HG03025 (cell line): ENCODE measurements around the gene SH2D3C.
A peak's percentile ranks its signal among the peaks of the same experiment; 100 is the strongest.

Experiments used
- ATAC-seq: cut with Tn5 transposase; IDR thresholded peaks from one replicate; pipeline ENCODE4 v1.9.1; 2021; ENCODE audit warnings: mild to moderate bottlenecking, moderate library complexity; ENCODE audit not compliant: unreplicated experiment, low FRiP score

The SH2D3C gene

DNA sequence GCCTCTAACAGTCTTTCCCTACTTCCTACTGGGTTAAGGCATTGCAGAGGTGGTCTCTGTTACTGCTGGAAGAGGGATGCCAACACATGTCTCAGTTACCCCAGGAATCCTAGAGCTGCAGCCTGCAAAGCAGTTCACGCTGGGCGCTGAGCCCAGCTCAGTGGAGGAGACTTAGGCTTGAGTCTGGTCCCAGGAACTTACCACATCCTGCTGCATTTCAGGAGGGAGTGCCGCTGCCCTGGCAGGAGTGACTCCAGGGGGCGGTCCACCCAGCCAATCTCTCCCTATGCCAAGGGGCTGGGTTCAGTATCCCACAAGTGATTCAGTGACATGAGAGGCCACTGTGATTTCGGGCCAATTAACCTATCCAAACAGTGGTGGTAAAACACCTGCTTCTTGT is 55.0 kb downstream of the SH2D3C start:
- ATAC-seq, result no peak

DNA sequence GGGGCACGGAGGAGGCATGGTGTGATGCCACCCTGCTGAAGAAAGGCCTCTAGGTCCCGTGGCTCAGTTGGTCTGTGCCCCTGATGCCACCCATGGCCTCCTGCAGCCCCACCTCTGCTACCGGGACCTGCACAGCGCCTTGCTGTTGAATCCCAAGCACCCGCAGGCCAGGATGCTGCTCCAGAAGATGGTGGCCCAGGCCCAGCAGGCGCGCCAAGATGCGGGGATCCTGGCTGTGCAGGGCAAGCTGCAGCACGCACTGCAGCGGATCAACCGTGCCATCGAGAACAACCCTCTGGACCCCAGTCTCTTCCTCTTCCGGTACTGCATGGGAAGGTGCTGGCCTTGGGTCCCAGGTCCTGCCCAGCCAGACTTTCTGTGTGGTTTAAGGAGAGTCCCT is 55.5 kb downstream of the SH2D3C start:
- ATAC-seq, result no peak

DNA sequence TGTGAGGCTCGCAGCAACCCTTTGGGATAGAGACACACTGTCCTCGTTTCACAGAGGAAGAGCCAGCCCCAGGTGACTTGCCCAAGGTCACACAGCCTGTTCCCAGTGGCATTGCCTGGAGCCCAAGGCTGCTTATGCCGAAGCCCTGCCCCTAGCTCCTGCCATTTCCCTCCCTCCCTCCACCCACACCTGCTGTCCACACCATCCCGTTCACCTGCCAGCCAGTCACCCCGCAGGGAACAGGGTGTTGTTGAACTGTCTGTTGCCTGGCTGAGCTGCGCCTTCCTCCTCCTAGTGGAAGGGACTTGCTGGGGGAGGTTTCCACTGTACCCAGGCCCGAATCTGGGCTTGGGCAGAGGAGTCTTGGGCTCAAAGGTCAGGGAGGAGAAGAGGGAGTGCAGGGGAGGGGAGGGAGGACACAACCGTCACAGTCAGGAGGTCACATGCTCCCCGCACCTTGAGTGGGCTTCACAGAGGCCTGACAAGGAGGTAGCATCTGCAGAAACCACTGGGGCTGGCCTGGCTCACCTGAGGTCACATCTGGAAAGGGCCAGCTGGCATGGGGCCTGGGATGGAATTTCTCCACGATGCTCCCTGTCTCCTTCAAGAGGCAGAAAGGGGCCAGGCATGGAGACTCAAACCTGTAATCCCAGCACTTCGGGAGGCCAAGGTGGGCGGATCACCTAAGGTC is 56.3 kb downstream of the SH2D3C start:
- ATAC-seq, result no peak

DNA sequence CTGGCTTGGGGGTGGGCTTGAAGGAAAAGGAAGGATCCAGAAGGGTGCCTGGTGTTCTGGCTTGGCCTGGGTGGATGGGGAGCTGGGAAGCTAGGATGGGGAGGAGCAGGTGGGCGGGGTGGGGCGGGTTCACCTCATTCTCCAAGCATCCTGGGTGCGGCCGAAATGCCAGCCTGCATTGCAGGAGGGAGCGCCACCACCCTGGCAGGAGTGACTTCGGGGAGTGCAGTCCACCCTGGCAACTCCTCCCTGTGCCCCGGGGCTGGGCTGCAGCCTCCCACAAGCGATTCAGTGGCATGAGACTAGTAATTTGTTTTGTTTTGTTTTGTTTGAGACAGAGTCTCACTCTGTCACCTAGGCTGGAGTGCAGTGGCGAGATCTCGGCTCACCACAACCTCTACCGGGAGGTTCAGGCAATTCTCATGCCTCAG is 57.1 kb downstream of the SH2D3C start:
- ATAC-seq, result no peak

DNA sequence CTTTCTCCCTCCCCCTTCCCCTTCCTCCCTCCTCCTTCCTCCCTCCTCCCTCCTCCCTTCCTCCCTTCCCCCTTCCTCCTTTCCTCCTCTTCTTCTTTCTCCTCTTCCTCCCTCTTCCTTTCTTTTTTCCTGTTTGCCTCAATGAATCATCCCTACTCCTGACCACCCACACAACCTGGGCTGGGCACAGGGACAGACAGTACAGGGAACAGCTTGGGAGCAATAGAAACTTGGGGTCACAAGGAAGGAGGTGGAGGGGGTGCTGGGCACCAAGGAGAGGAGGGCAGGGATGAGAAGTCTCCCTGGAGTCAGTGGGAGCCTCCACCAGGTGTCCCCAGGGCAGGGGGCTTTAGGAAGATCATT is 57.6 kb downstream of the SH2D3C start:
- ATAC-seq, result no peak

DNA sequence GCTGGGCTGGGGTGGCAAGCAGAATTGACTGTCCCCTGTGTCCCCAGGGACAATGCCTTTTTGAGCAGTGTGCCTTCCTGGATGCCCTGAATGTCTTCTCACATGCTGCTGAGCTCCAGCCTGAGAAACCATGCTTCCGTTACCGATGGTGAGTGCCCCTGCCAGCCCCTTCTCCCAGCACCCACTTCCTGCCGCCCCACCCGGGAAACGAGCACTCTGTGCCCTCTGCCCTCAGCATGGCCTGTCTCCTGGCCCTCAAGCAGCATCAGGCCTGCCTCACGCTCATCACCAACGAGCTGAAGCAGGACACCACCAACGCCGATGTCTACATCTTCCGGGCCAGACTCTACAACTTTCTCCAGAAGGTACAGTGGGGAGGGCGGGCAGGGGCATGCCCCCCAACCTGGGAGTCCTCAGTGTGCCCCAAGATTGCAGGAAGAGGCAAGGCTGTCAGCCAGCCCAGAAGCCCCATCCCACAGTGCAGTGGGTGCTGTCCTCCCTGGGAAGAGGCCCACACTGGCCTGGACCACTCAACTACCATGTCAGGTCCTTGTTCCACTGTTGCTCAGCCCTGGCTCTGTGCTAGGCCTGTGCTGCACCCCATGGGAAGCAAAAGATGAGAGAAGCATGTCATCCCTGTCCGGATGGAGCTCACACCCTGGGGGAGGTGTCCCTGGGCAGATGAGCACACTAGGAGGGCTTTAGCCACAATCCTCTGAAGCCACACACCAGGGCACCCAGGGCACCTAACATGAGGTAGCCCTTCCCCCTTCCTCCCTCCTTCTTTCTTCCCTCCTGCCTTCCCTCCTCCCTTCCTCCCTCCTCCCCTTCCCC is 58.2 kb downstream of the SH2D3C start:
- no peak for ATAC-seq

DNA sequence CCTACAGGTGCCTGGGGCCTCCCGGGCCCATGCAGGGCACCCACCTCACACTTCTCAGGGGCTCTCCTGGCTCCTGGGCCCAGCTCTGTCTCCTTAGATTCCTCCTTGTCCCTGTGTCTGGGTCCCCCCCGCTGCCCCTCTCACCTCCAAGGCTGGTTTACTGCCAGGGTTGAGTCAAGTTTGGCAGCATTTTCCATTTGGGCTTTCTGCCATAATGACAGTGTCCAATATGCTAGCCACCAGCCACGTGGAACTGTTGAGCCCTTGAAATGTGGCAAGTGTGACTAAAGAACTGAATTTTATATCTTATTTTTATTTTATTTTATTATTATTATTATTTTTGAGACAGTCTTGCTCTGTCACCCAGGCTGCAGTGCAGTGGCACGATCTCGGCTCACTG is 60.7 kb downstream of the SH2D3C start:
- ATAC-seq, result no peak

DNA sequence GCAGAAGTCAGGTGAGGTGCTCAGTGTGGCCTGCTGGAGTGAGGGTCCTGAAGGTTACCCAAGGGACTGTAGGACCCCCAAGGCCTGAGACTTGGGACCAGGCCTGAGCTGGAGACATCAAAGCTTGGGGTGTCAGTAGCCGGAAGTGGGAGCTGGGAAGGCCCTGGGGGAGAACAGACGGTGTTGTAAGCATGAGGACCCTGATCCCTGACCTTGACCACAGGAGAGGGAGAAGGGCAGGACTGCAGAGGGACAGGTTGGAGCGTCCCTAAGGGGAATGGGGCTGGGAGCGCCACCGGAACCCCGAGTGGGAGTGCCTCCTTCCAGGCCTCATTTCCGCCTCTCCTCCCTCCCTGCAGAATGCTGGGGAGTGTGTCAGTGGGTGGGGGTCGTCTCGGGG is 62.1 kb downstream of the SH2D3C start:
- no peak for ATAC-seq

DNA sequence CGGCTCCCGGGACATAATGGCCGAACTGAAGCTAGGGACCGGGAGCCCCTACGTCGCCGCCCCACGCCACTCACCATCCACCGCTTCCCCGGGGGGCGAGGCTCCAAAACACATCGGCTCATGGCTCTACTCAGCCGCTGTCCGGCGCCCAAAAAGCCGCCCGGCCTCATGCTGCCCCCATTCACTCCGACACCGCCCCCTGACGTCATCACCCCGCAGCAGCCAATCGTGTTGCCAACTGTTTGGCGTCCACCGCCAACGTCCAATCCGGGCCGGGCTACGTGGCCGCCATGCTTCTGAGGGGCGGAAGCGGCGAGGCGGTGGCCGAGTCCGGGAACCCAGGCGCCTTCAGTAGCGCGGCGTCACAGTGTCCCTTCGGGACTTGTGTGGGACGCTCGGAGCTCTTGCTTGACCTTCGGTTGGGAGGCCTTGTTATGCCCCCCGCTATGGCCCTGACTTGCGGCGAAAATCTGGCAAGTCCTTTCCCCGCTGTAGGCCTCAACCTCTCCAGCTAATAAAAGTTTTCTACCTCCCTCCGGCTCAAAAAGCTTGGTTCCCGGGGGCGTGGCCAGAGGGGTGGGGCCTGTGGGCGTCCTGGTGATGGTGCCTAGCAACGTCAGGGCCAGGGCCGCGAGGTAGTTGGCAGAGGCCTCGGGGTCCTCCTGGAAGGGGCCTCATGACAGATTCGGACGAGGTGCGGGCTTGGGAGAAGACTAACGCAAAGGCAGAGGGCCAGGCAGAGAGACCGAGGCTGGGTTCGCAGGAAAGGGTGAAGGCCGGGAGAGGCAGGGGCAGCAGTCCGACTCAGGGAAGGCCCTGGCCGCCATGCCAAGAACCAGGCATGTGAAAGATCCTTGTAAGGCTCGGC is 62.8 kb downstream of the SH2D3C start, which contains the start of the genes PTRH1 and TTC16:
TSS of gene PTRH1 (minus strand) at position 194 of the 868 bp plus-strand sequence. CDS start at position 170, 24 bp downstream.
TSS of gene TTC16 (plus strand) at position 610 of the 868 bp plus-strand sequence. CDS start at position 677, 67 bp downstream.
- peak; percentile 89 for ATAC-seq

DNA sequence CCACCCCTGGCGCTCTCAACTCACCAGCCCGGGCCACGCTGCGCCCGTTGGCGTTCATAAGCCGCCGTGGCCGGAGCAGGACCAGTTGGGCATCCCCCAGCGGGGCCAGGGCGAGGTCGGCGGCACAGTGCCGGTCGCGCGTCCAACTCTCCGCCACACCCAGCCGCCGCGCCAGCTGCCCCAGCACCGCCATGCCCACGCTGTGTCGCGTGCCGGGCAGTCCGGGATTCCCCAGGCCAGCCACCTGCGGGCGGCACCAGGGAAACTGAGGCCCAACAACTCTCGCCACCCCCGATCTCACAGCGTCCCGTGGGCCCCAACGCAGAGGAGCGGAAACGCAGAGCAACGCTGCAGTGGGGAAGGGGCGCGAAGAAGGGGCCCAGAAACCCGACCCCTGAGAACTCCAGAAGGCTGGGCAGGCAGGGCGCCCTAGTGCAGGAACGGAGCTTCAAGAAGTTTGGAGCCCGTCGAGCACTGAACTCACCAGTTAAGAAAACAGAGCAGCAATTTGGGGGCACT is 63.5 kb downstream of the SH2D3C start:
- peak; percentile 10 for ATAC-seq

DNA sequence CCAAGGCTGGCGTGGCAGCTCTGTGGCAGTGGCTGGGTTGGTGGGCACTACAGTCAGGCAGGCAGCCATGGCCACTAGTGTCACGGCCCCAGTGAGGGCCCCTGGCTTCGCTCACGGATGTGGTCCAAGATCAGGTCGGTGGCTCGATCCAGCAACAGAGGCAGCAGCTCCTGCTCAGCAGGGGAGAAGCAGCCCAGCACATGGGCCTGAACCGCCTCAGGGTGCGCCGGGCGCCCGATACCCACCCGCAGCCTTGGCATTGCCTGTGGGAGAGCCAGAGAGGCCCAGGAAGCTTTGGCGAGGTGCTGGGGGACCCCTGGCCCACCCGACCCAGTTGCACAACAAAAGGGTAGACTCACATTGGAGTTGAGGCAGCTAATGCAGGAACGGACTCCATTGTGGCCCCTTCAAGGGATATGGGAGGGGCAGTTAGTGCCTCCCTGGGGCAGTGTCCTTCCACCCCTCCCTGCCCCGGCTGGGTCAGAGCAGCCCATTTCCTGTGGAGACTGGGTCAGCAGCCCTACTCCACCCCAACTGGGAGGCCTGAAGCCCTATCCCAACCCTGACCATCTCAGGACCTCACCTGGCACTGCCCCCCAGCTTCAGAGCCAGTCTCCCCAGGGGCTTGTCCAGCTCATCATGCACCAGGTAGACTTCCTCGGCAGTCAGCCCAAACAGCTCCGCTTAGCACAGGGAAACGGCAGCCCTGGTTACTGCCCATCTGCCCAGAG is 64.3 kb downstream of the SH2D3C start:
- no peak for ATAC-seq

DNA sequence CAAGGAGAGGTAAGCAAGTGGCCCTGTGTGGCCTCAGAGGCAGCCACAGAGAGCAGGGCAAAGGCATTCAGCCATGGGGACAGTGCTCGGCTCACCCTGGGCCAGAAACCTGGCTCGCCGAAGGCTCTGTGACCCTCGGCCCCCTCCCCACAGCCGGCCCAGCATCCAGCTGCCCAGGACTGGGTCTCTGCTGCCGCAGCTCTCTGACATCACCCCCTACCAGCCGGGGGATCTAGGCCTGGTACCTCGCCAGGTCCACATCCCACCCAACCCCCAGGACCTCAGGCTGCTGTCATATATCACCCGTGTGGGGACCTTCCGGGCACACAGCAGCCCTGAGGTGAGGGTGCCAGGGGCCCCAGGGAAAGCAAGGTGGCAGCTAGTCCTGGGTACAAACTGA is 65.6 kb downstream of the SH2D3C start:
- no peak for ATAC-seq

DNA sequence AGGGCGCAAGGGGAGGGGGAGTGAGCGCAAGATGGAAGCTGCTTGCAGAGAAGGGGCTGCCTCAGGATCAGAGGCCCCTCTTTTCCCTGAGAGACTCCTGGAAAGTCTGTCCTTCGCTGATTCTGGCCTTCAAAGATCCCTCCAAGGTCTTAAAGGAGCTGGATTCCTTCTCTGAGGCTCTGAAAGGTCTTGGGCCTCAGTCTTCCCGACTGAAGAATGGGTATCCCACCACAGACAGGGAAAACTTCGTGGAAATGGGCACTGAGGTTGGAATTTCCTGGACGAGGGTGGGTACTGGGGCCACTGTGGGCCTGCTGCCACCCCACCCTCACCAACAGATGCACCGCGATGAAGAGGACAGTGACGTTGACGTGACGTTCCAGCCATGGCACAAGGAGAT is 66.1 kb downstream of the SH2D3C start:
- ATAC-seq, result no peak

DNA sequence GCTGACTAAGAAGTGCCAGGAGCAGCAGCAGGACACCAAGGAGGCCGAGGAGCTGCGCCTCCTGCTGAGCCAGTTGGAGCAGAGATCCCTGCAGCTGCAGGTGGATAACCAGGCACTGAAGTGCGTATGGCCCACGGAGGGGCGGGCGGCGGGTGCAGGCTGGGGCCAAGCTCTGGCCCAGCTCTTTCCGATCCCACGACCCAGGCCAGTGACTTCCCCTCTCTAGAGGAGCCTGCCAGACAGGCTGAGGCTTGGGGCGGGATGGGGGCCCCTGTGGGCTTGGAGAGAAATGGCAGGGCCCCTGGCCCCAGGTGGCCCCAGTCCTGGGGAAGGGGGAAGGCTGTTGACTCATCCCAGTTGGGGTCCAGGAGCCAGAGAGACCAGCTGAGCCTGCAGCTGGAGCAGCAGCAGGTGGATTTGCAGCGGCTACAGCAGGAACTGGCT is 66.6 kb downstream of the SH2D3C start:
- ATAC-seq, result no peak

DNA sequence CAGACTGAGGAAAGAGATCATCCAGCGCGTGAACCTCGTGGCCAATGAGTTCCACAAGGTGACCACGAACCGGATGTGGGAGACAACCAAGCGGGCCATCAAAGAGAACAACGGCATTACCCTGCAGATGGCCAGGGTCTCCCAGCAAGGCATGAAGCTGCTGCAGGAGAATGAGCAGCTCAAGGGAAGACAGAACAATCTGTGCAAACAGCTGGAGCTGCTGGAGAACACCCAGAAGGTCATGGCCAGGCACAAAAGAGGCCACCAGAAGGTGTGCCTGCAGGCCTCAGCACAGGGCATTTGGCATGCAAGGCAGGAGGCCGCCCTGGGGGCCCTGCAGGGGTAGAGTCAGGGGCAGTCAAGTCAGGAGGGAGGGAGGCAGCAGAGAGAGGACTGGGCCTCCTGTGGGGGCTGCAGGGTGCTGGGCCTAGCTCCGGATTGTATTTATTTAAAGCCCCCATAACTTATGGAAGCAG is 67.2 kb downstream of the SH2D3C start:
- ATAC-seq, result no peak

DNA sequence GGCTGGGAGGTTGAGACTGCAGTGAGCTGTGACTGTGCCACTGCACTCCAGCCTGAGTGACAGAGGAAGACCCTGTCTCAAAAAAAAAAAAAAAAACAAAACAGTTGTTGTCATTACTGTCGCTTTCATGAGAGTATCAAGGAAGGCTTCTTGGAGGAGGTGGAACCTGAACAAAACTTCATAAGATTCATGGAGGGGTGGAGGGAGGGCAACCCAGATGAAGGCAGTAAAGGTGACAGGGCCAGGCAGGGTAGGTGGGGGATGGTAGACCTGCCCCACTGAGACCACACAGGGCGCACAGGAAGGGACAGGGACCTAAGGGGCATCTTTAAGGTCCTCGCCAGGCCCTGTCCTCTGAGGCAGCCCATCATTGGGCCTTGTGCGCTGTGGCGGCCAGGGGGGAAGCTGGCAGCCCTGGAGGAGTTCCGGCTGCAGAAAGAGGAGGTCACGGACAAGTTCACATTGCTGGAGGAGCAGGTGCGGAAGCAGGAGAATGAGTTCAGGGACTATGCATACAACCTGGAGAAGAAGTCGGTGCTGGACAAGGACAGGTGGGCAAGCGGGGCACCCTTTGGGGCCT is 68.2 kb downstream of the SH2D3C start:
- no peak for ATAC-seq

DNA sequence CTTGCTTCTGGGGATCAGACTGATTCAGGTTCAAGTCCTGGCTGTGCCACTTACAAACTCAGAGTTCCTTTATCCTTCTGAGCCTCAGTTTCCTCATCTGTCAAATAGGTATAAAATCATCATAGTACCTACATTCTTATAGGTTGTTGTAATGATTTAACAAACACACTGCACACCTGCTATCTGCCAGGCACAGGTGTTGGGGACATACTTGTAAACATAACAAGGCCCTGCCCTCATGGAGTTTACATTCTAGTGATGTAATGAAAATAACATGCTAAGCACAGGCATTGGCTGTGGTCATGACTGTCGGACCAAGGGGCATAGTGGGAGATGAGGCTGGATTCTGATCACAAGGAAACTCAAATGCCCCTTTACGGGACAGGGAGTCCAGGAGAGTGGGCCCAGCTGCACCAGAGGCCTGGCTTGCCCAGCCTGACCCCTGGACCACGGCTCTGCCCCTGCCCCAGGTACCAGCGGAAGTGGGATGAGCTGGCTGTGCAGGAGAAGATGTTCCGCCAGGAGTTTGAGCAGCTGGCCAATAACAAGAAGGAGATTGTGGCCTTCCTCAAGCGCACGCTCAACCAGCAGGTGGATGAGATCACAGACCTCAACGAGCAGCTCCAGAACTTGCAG is 69.4 kb downstream of the SH2D3C start:
- no peak for ATAC-seq

DNA sequence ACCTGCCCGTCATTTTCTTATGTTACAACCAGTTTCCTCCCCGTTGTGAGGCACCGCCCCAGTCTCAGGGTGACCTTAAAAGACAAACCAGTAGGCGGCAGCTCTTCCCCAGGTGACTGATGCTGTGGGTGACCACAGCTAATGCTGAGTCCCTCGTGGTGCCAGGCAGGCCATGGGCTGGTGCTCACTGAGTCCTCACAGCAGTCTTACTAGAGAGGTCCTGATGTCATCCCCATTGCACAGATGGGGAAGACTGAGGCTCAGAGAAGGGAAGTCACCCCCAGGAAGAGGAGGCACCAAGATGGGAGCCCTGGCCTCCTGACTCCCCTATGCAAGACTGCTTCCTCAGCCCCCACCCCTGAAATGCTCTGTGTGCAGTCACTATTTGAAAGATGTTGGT is 70.7 kb downstream of the SH2D3C start:
- ATAC-seq, result no peak

DNA sequence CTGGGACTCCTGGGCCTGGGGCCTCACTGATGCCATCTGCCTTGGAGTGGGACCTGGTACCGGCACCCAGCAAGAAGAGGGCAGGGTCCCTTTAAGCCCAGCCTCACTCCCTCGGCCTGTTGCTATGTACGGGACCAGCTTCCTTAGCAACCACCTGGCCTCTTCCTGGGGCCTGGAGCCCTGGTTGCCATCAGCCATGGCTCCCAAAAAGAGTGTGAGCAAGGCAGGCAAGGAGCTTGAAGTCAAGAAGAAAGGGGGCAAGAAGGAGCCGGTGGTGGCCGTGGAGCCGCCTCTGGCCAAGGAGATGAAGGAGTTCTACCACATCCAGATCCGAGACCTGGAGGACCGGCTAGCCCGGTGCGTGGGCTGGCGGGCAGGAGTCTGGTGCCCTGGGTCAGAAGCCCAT is 71.6 kb downstream of the SH2D3C start, which contains the start of gene CFAP157:
TSS of gene CFAP157 (plus strand) at position 153 of the 406 bp plus-strand sequence. CDS start at position 197, 44 bp downstream.
- ATAC-seq, result no peak
